ENCODE data around the gene EHD4. TPM values are rescaled to one million over a fixed set of nuclear protein-coding genes. Genes with fewer than 3 reads are reported as not detected.

Gene EHD4
- total and polyA plus RNA-seq, 9 of the 15 experiments (the other 6 are each of a cell fraction or from before 2014, with no cell fraction given): 0.89 to 10.3 (median 6.4) TPM

- peak; percentile 11; the same call in 1 of the 2 replicates for TF ChIP-seq CBFA2T3 (IDR thresholded peaks at IDR 0.05)
- TF ChIP-seq BDP1 (IDR thresholded peaks at IDR 0.05; ENCODE audit: insufficient read depth, insufficient read length): no peak
- TF ChIP-seq ZSCAN29 (IDR thresholded peaks at IDR 0.05): no peak
- no peak for TF ChIP-seq SAFB (IDR thresholded peaks at IDR 0.05; ENCODE audit: borderline replicate concordance, low read depth, low read length)
- no peak for TF ChIP-seq ZBTB43 (CRISPR knock-in tag; IDR thresholded peaks at IDR 0.05)
- TF ChIP-seq TBP (optimal IDR thresholded peaks at IDR 0.05; ENCODE audit: low read depth, low read length): no peak
- no peak for TF ChIP-seq CEBPG (CRISPR knock-in tag; IDR thresholded peaks at IDR 0.05)
- peak; percentile 24 to 41; a peak in 2 of 4 replicates for TF ChIP-seq CEBPG (tag; conservative IDR thresholded peaks at IDR 0.05 in 1 of 2, IDR thresholded peaks at IDR 0.05 in 1 of 2)
- TF ChIP-seq KLF10 (CRISPR knock-in tag; IDR thresholded peaks at IDR 0.05): no peak
- no peak for TF ChIP-seq HMGN3 (IDR thresholded peaks at IDR 0.05; ENCODE audit: borderline replicate concordance, extremely low read depth, insufficient read length, low read depth, low read length)
- ChIA-PET CTCF (ENCODE audit: low intra/inter-chr PET ratio) (no interaction called here), POLR2A (interaction anchor here (0.5 to 1.4 kb wide), 2 partner anchors 12 to 34 kb away, joined by 3 to 4 read pairs; no protein-coding TSS in a partner anchor)
- 0% methylated on average over 2 of the region's 6 CpGs for WGBS (ENCODE audit: insufficient coverage, low coverage, missing lambda C conversion rate)
- no peak overlapping the region for H2AFZ ChIP-seq (ENCODE audit: low read depth, low read length)
- no peaks in the 10 kb centered on the region for H3K79me2 ChIP-seq (ENCODE audit: control insufficient read depth, insufficient read depth, low read length)
- H3K27me3 ChIP-seq (ENCODE audit: control insufficient read depth in 2 of 2, insufficient read depth in 2 of 2, low read length in 2 of 2): peaks cover 30 to 49% of the 10 kb centered on the region in 2 experiments
- BruUV-seq (replicated peaks): no TSS peak
- H4K20me1 ChIP-seq (replicated peaks; ENCODE audit: control insufficient read depth, insufficient read depth, low read length): peaks cover 3% of the 10 kb centered on the region; the same call in 1 of the 2 replicates
- in situ Hi-C loops (cut with MboI): no loop called here
- DNase-seq (ENCODE audit: extremely low read depth in 1 of 4, low spot score in 3 of 4) (no peak), FAIRE-seq (no peak), ATAC-seq (no peak)
- H3K36me3 ChIP-seq (ENCODE audit: control insufficient read depth, insufficient read depth, low read length): no peaks in the 10 kb centered on the region
- H3K9me1 ChIP-seq (ENCODE audit: control insufficient read depth, insufficient read depth, low read length): no peaks in the 10 kb centered on the region
- H3K9me3 ChIP-seq (replicated peaks; ENCODE audit: control insufficient read depth, insufficient read depth, low read depth, low read length): no peaks in the 10 kb centered on the region
- no peak overlapping the region for H3K4me3 ChIP-seq
- no peaks in the 10 kb centered on the region; a peak in 1 of 5 replicates for H3K4me1 ChIP-seq (replicated peaks in 1 of 2; ENCODE audit: control insufficient read depth in 2 of 2, insufficient read depth in 2 of 2, low read length in 2 of 2)
- H3K27ac ChIP-seq (ENCODE audit: extremely low read depth, low read depth, low read length): no peak overlapping the region
- no peak overlapping the region for H3K9ac ChIP-seq (ENCODE audit: insufficient read depth in 1 of 2, low read depth in 2 of 2, low read length in 2 of 2)
- H3K4me2 ChIP-seq (ENCODE audit: insufficient read depth, low read length): no peak overlapping the region
- intact Hi-C loops (cut with micrococcal nuclease): no loop called here
Observed at GRCh38 chr15:42018306-42019224, 46.2 kb upstream of the EHD4 start.

All from K562 (cell line).